Heart right ventricle (tissue), 16 donors: ENCODE measurements around the gene GPR176. TPM values are rescaled to one million over a fixed set of nuclear protein-coding genes. Genes with fewer than 3 reads are reported as not detected.

Source experiments
- ATAC-seq, 8 donors: fragments of 200-7000 bp; cut with Tn5 transposase; one replicate each; pipeline ENCODE4 v1.9.1; 2020; ENCODE audit warnings: mild to moderate bottlenecking in 8 of 8, moderate library complexity in 8 of 8, moderate number of reproducible peaks in 1 of 8
- DNase-seq, 2 donors: peaks; one replicate each; pipeline ENCODE4 v3.0.0-alpha.2; 2020
- H3K27ac ChIP-seq, 10 donors: fragments of 200-600 bp; sonication (generic) in 2 of 10; one replicate each; pipeline versions ENCODE4 v1.5.0 to v1.8.0; 2020 to 2022; ENCODE audit warnings: mild to moderate bottlenecking in 3 of 10
- H3K27me3 ChIP-seq, 7 donors: fragments of 200-600 bp; one replicate each; pipeline ENCODE4 v1.8.0; 2021 to 2022; ENCODE audit warnings: mild to moderate bottlenecking in 2 of 7
- H3K36me3 ChIP-seq, 9 donors: fragments of 200-600 bp; sonication (generic) in 1 of 9; one replicate each; pipeline versions ENCODE4 v1.5.0 to v1.8.0; 2020 to 2022; ENCODE audit warnings: mild to moderate bottlenecking in 2 of 9
- H3K4me1 ChIP-seq, 9 donors: fragments of 200-600 bp; sonication (generic) in 1 of 9; one replicate each; pipeline versions ENCODE4 v1.5.0 to v1.8.0; 2020 to 2022; ENCODE audit warnings: mild to moderate bottlenecking in 4 of 9
- H3K4me3 ChIP-seq, 10 donors: fragments of 200-600 bp; sonication (generic) in 2 of 10; one replicate each; pipeline versions ENCODE4 v1.5.0 to v1.8.0; 2020 to 2022; ENCODE audit warnings: mild to moderate bottlenecking in 7 of 10, moderate library complexity in 2 of 10
- H3K9me3 ChIP-seq, 11 donors: fragments of 200-600 bp in 10 of 11; sonication (generic) in 2 of 11; one replicate each; pipeline versions ENCODE4 v1.5.0 to v1.8.0; 2013 to 2022; ENCODE audit warnings: mild to moderate bottlenecking in 2 of 11, control low read depth in 1 of 11, moderate library complexity in 1 of 11
- WGBS, 2 donors: extraction: QIAGEN DNeasy Blood & Tissue Kit; methylation state at CpG; one replicate each; pipeline ENCODE4 v1.1.7; 2013; ENCODE audit warnings: inconsistent platforms in 1 of 2; 5-methylcytosine and 5-hydroxymethylcytosine counted together
- intact Hi-C, 10 donors: fragments of 100-400 bp; cut with DNase I; formaldehyde crosslinking; loops; one replicate each; pipeline versions ENCODE4 v1.11.1 to v1.14.2; 2022
- polyA plus RNA-seq, 2 donors: library from polyadenylated mRNA; stranded (reverse); fragments of 200-250 nt; gene quantifications; one replicate each; pipeline ENCODE4 v1.2.3, GENCODE V29; 2013
- total RNA-seq, 10 donors: library from RNA; stranded (reverse); fragmentation: NEBNext Ultra II Directional in 3 of 10; extraction: Animal tissue kit (Norgen Biotek cat#: 25700) in 3 of 10; gene quantifications; one replicate each; pipeline versions ENCODE4 v1.2.1 to v1.2.4, GENCODE V29; 2021 to 2023
- TF ChIP-seq, protein P1 (sequence below), 9 donors: fragments of 200-600 bp; sonication (generic) in 2 of 9; IDR thresholded peaks; one replicate each; pipeline versions ENCODE4 v1.5.0 to v1.8.0; 2021 to 2022; ENCODE audit warnings: antibody characterized with exemption in 9 of 9, mild to moderate bottlenecking in 5 of 9, moderate library complexity in 1 of 9
- donor health status: Arrhythmogenic right ventricular cardiomyopathy.
- donor health status: ischemic (EF 13 %, LVEDD 7.1; RV severe dilation, severe dysfunction).
- donor health status: healthy with polysubstance abuse.
- donor health status: DM: no; HTN: yes; CAD: no.
- donor health status: DM: no; HTN: no; CAD: no.
- donor health status: ischemic (EF 25% LVEDD 6.9; RV normal size, moderate dysfunction).
- donor health status: ischemic (EF 25% LVEDD 5.7; RV mildly dilated, moderate dysfunction).
- donor health status: healthy.
- donor health status: DM: yes; HTN: yes; CAD: no.
- donor health status: Ischemic cardiomyopathy.
- donor health status: ischemic (EF 35%, LVEDD 5.7; RV mildly dilated, moderate dysfunction).
- donor health status: nonischemic (EF 11% LVEDD 7.7; RV severe dilation, severe dysfunction).
- donor health status: DM: yes; HTN: yes; CAD: no.
- donor health status: PGD.
- donor health status: ischemic (EF 29% LVEDD 5.4; RV normal size, mild dysfunction).
- donor health status: nonischemic (EF 23%, LVEDD 6.1; RV moderate dilation, normal function).

Gene GPR176
- total and polyA plus RNA-seq, 12 donors: 0.87 to 3.1 (median 1.6) TPM

DNA sequence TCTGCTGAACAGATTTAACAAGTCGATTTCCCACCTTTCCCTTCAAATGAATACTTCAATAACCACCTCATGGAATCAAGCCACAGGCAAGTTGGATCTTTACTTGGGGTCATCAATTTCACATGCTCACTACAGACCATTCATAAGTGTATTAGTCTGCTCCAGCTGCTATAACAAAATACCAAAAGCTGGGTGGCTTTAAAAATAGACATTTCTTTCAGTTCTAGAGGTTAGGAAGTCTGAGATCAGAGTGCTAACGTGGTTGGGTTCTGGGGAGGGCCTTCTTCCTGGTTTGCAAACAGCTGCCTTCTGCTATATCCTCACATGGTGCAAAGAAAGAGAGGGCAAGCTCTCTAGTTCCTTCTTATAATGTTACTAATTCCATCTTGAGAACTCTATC lies 5.1 kb downstream of the GPR176 start:
- TF ChIP-seq, protein P1, sequence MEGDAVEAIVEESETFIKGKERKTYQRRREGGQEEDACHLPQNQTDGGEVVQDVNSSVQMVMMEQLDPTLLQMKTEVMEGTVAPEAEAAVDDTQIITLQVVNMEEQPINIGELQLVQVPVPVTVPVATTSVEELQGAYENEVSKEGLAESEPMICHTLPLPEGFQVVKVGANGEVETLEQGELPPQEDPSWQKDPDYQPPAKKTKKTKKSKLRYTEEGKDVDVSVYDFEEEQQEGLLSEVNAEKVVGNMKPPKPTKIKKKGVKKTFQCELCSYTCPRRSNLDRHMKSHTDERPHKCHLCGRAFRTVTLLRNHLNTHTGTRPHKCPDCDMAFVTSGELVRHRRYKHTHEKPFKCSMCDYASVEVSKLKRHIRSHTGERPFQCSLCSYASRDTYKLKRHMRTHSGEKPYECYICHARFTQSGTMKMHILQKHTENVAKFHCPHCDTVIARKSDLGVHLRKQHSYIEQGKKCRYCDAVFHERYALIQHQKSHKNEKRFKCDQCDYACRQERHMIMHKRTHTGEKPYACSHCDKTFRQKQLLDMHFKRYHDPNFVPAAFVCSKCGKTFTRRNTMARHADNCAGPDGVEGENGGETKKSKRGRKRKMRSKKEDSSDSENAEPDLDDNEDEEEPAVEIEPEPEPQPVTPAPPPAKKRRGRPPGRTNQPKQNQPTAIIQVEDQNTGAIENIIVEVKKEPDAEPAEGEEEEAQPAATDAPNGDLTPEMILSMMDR (IDR thresholded peaks at IDR 0.05): no peak
- Histone ChIP-seq H3K36me3 (no peaks in the 10 kb centered on the region), H3K27me3 (peaks cover 0 to 37% (median 20%) of the 10 kb centered on the region in 7 donors), H3K27ac (no peak overlapping the region), H3K9me3 (peaks cover 0 to 4% (median 0%) of the 10 kb centered on the region in 11 donors), H3K4me3 (no peak overlapping the region), H3K4me1 (peaks cover 0 to 18% (median 7%) of the 10 kb centered on the region in 9 donors)
- WGBS, 2 donors: 80 to 88% methylated on average over 2 of the region's 2 CpGs
- no peak for DNase-seq
- intact Hi-C loops: no loop called here
- ATAC-seq: no peak

DNA sequence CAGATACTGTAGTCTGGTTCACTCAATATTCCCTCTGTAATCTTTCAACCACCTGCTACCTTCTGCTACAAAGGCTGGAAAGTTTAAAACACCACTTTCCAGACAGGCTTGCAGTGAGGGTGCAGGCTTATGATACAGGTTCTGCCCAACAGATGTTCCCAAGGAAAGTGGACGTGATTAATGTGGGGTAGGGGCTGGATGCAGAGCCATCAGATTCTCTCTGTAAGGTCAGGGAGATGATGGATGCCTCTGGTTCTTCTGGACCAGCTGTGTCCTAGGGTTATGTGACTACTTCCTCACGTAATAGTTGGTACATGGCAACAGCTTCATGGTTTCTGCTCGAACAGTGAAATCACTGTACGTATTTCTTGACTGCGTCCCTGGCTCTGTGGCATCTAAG lies 11.1 kb downstream of the GPR176 start:
- TF ChIP-seq, protein P1 (IDR thresholded peaks at IDR 0.05): no peak
- Histone ChIP-seq H3K36me3 (no peaks in the 10 kb centered on the region), H3K4me3 (no peak overlapping the region), H3K4me1 (no peaks in the 10 kb centered on the region), H3K9me3 (no peaks in the 10 kb centered on the region), H3K27me3 (no peaks in the 10 kb centered on the region), H3K27ac (no peak overlapping the region)
- intact Hi-C loops: no loop called here
- 69 to 78% methylated on average over 5 of the region's 5 CpGs for WGBS, 2 donors
- ATAC-seq (no peak), DNase-seq (no peak)

DNA sequence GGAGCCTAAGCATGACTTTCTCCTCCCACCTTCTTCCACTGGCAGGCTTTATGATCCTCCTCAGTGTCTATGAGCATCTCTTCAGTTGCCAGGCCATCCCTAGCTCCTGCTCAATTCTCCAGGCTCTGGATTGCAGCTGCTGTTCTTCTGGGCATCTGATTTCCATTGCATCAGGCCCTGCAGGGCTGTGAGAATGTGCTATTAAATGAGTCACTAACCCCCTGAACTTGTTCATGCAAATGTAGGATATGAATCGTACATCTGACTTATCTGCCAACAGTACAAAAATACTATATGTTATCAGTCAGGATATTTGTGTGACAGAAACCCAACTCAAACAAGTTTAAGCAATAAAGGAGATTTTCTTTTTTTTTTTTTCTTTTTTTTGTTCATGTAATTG lies 11.9 kb downstream of the GPR176 start:
- intact Hi-C loops: no loop called here
- H3K36me3 ChIP-seq: no peaks in the 10 kb centered on the region
- no peaks in the 10 kb centered on the region for H3K27me3 ChIP-seq
- ATAC-seq (no peak), DNase-seq (no peak)
- TF ChIP-seq, protein P1 (IDR thresholded peaks at IDR 0.05): no peak
- H3K27ac ChIP-seq: no peak overlapping the region
- H3K4me3 ChIP-seq: no peak overlapping the region
- WGBS, 2 donors: 42 to 60% methylated on average over 1 of the region's 1 CpG
- H3K4me1 ChIP-seq: no peaks in the 10 kb centered on the region
- no peaks in the 10 kb centered on the region for H3K9me3 ChIP-seq

DNA sequence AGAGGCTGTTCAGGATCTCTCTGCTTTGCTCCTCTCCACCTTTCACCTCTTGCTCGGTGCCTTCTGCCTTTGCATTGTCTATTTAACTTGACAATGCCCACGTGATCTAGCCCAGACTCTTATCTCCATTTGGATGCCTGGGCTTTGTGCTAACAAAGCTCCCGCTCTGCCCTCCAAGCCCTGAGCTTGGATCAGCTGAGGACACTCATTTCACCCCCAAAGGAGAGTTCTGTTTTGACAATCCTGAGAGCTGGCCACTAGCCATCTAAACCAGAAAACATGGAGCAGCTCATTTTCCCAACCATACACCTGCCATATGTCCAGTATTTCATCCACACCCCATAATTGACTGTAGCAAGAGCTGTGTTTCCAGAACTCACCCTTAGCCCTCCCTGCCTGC lies 12.8 kb downstream of the GPR176 start:
- DNase-seq (no peak), ATAC-seq (no peak)
- intact Hi-C loops: no loop called here
- H3K27ac ChIP-seq: no peak overlapping the region
- no peaks in the 10 kb centered on the region for H3K36me3 ChIP-seq
- no peak overlapping the region for H3K4me3 ChIP-seq
- TF ChIP-seq, protein P1 (IDR thresholded peaks at IDR 0.05): no peak
- H3K4me1 ChIP-seq: no peaks in the 10 kb centered on the region
- no peaks in the 10 kb centered on the region for H3K9me3 ChIP-seq
- 77 to 79% methylated on average over 3 of the region's 3 CpGs for WGBS, 2 donors
- no peaks in the 10 kb centered on the region for H3K27me3 ChIP-seq
